CMK (cell line): ENCODE data around the gene DNLZ.

Source experiments
- DNase-seq: peaks from one replicate; pipeline ENCODE4 v3.0.0-alpha.2; 2010; ENCODE audit warnings: low read depth

The DNLZ gene

GRCh38 chr9:136395345-136396218, 32.0 kb upstream of the DNLZ start:
- no peak for DNase-seq

GRCh38 chr9:136395020-136395340, 31.4 kb upstream of the DNLZ start:
- no peak for DNase-seq

- no peak for DNase-seq
These were observed 30.9 kb upstream of the DNLZ start for GRCh38 chr9:136394312-136395019.

GRCh38 chr9:136393531-136393930, 30.0 kb upstream of the DNLZ start:
- no peak for DNase-seq

- no peak for DNase-seq
These were observed 29.2 kb upstream of the DNLZ start for GRCh38 chr9:136392538-136393449.

- no peak for DNase-seq
These were observed 28.4 kb upstream of the DNLZ start for GRCh38 chr9:136391737-136392537.

- DNase-seq, result no peak
These were observed 25.9 kb upstream of the DNLZ start for GRCh38 chr9:136389396-136389795.

GRCh38 chr9:136387217-136387616, 23.7 kb upstream of the DNLZ start:
- DNase-seq, result no peak

GRCh38 chr9:136386018-136386417, 22.5 kb upstream of the DNLZ start:
- no peak for DNase-seq

- DNase-seq, result no peak
These were observed 21.5 kb upstream of the DNLZ start for GRCh38 chr9:136385015-136385414.

- no peak for DNase-seq
These were observed 19.9 kb upstream of the DNLZ start for GRCh38 chr9:136383436-136383835.

- no peak for DNase-seq
These were observed 18.5 kb upstream of the DNLZ start for GRCh38 chr9:136381966-136382513.

GRCh38 chr9:136381311-136381710, 17.8 kb upstream of the DNLZ start:
- DNase-seq, result no peak

- DNase-seq, result no peak
These were observed 16.8 kb upstream of the DNLZ start for GRCh38 chr9:136380381-136380780.

GRCh38 chr9:136379891-136380290, 16.3 kb upstream of the DNLZ start:
- DNase-seq, result no peak

GRCh38 chr9:136379401-136379800, 15.9 kb upstream of the DNLZ start:
- DNase-seq, result no peak

GRCh38 chr9:136379003-136379287, 15.4 kb upstream of the DNLZ start:
- DNase-seq, result no peak

- no peak for DNase-seq
These were observed 14.8 kb upstream of the DNLZ start for GRCh38 chr9:136378170-136379002.

GRCh38 chr9:136377341-136378169, 14.0 kb upstream of the DNLZ start:
- no peak for DNase-seq

GRCh38 chr9:136376457-136376856, 12.9 kb upstream of the DNLZ start:
- no peak for DNase-seq
